ENCODE data around the gene ARMC2.

ARMC2 gene

DNA sequence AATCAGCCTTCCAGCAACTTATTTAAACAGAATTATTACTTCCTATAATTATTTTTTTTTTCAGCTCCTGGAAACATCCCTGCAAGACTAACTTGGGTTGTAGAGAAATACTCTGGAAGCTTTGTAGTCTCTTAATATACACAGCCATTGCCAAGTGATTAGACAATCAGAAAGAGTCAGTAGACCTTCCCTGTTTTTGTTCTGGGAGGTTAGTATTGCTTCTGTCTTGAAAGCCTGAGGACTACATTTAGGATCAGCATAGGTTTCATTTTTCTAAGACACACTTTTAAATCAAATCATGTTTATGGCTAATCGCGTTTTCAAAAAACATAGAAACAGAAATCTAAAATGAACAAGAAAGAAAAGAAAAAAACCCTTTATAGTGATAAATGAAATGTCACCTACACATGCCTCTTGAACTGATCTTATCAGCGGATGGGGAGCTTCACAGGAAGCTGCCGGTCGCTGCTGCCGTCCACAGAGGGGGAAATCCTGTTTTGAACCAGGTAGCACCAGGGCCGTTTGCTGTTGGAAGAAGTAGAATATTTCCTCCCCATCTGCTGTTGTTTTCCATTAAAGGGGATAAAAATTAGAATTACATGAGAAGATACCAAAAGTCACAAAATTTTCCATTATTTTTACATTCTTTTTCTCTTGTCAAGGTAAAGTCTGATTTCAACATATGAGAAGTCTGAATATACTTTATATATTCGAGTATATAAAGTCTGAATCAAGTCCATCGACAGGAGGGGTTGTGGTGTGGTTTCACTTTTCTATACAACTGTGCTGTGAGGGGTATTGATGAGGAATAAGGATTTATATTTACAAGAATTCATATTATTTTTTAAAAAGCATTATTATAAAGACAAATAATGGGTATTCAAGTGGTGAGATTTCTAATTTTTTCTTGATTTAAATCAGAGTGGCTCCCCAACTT, 94.6 kb downstream of the ARMC2 start:
- TF ChIP-seq, protein P1, sequence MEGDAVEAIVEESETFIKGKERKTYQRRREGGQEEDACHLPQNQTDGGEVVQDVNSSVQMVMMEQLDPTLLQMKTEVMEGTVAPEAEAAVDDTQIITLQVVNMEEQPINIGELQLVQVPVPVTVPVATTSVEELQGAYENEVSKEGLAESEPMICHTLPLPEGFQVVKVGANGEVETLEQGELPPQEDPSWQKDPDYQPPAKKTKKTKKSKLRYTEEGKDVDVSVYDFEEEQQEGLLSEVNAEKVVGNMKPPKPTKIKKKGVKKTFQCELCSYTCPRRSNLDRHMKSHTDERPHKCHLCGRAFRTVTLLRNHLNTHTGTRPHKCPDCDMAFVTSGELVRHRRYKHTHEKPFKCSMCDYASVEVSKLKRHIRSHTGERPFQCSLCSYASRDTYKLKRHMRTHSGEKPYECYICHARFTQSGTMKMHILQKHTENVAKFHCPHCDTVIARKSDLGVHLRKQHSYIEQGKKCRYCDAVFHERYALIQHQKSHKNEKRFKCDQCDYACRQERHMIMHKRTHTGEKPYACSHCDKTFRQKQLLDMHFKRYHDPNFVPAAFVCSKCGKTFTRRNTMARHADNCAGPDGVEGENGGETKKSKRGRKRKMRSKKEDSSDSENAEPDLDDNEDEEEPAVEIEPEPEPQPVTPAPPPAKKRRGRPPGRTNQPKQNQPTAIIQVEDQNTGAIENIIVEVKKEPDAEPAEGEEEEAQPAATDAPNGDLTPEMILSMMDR (IDR thresholded peaks at IDR 0.05; ENCODE audit: low read depth, low read length, missing control alignments) = no peak
- Histone ChIP-seq H3K36me3 (replicated peaks) (no peaks in the 10 kb centered on the region), H3K4me3 (ENCODE audit: low read depth, low read length) (no peak overlapping the region), H3K27ac (no peak overlapping the region), H3K27me3 (replicated peaks) (no peaks in the 10 kb centered on the region)
- no peak for DNase-seq
- in situ Hi-C loops (cut with HindIII; ENCODE audit: low pct_ligation_motif_present, low sequenced_read_pairs) = no loop called here

DNA sequence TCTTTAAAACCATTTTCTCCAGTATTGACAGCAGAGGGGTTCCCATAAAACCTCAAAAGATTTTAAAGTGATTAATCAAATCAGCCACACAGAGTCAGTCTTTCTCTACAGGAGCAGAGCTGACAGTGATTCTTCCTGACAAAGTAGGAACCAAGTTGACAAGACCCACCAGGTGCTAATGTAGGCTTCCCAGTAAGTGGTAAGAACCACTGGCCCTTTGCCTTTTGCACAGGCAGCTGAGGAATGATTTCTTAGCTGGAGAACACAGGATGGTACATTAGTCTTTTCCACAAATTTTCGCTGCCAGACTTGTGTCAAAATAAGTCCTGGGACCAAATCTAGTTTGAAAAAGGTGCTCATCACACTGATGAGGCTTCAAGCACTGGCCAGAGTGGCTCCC, 95.8 kb downstream of the ARMC2 start:
- H3K36me3 ChIP-seq (replicated peaks) = no peaks in the 10 kb centered on the region
- H3K27me3 ChIP-seq (replicated peaks) = no peaks in the 10 kb centered on the region
- peak overlapping the region; percentile 83 for H3K27ac ChIP-seq
- in situ Hi-C loops (cut with HindIII; ENCODE audit: low pct_ligation_motif_present, low sequenced_read_pairs) = no loop called here
- TF ChIP-seq, protein P1 (IDR thresholded peaks at IDR 0.05; ENCODE audit: low read depth, low read length, missing control alignments) = no peak
- no peak overlapping the region for H3K4me3 ChIP-seq (ENCODE audit: low read depth, low read length)
- no peak for DNase-seq

DNA sequence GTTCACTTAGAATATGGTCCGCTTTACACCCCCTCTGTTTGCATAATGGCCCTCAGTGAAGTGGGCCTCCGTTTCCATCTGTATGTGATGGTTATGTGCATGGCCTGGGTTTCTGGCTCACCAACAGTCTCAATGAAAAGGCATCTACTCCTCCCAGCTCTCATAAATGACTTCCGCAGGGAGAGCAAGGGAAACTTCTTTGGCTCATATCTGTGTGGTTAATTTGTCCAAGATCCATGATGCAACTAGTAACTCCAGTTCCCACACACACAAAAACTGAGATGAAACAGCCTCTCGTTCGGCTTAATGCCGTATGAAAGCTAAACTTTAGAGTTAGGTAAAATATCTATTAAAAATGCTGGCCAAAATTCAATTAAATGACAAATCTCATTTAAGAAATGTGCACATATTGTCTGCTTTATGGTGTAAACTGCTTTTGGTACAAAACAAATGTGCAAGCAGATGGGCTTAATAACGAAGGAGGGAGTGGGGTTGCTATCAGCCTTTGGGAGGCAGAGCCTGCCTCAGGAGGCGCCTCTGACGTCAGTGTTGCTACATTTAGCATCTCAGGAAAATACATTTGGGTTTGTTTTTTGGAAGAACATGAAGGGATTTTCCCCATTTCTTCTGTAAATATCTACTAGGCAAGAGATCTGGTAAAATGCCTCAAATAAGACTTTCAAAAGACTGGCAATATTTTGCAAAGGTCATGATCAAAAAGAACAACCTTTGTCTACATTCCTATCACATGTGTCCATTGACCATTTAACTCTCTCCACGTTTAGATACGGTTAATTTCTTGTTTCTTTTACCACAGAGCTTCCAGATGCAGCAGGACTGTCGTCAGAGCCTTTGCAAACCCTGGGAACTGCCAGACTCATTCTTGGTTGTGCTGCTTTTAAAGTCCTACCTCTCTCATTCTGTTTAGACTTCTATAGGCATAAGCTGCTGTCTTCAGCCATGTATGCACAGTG, 96.8 kb downstream of the ARMC2 start:
- Histone ChIP-seq H3K4me3 (ENCODE audit: low read depth, low read length) (no peak overlapping the region), H3K27ac (peak overlapping the region; percentile 83), H3K36me3 (replicated peaks) (no peaks in the 10 kb centered on the region), H3K27me3 (replicated peaks) (no peaks in the 10 kb centered on the region)
- DNase-seq = peak; percentile 79
- TF ChIP-seq, protein P1 (IDR thresholded peaks at IDR 0.05; ENCODE audit: low read depth, low read length, missing control alignments) = no peak
- in situ Hi-C loops (cut with HindIII; ENCODE audit: low pct_ligation_motif_present, low sequenced_read_pairs) = no loop called here

DNA sequence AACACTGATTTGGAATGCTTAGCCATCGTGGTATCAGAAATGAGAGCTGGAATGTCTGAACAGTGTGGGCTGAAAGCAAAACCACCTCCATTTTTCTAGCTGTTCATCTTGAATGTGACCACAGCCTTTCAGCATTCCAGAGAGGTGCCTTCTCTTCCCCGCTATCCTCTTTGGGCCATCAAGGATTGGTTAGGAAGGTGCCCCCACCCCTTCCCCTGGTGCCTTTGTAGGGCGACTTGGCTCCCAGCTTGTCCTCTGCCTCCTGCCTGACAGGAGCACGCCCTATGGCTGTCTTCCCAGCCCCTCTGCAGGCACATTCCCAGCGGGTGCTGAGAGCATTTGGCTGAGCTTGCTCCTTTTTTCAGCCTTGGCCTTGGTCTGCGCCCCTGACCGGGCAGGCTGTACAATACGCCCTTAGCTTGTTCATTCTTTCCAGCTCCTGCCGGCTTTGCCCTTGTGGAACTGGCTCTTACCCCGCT, 97.5 kb downstream of the ARMC2 start:
- Histone ChIP-seq H3K27me3 (replicated peaks) (no peaks in the 10 kb centered on the region), H3K4me3 (ENCODE audit: low read depth, low read length) (no peak overlapping the region), H3K36me3 (replicated peaks) (no peaks in the 10 kb centered on the region), H3K27ac (peak overlapping the region; percentile 83)
- TF ChIP-seq, protein P1 (IDR thresholded peaks at IDR 0.05; ENCODE audit: low read depth, low read length, missing control alignments) = no peak
- in situ Hi-C loops (cut with HindIII; ENCODE audit: low pct_ligation_motif_present, low sequenced_read_pairs) = no loop called here
- peak; percentile 35 for DNase-seq

DNA sequence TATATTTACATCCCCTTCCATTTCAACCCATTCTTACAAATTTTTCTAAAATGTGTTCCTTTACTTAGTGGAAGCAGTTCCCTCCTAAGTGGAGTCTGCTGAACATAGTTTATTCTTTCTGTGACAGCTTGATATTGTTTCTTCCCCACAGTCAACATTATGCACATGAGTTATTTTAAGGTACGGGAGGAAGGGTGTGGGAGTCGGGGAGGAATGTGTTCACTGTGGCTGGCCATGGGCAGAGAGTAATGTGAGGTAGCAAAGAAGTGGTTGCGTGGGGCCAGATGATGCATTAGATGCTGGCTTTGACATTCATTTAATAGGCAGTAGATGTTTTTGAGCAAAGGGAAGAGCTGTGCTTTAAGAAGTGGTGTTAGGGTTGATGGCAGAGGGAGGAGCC, 98.5 kb downstream of the ARMC2 start:
- Histone ChIP-seq H3K36me3 (replicated peaks) (no peaks in the 10 kb centered on the region), H3K27ac (peak overlapping the region; percentile 77), H3K27me3 (replicated peaks) (no peaks in the 10 kb centered on the region), H3K4me3 (ENCODE audit: low read depth, low read length) (no peak overlapping the region)
- TF ChIP-seq, protein P1 (IDR thresholded peaks at IDR 0.05; ENCODE audit: low read depth, low read length, missing control alignments) = no peak
- in situ Hi-C loops (cut with HindIII; ENCODE audit: low pct_ligation_motif_present, low sequenced_read_pairs) = no loop called here
- DNase-seq = peak; percentile 13

Data from brain microvascular endothelial cell (primary cell).